Brain microvascular endothelial cell (primary cell): ENCODE results near the gene PPFIBP2.

Experiments used
- DNase-seq: peaks from one replicate; pipeline ENCODE4 v3.0.0-alpha.2; 2020
- H3K27ac ChIP-seq: fragments of 250-450 bp; sonication (Bioruptor Pico); 2 replicates; pipeline ENCODE4 v1.5.1; 2020; ENCODE audit warnings: mild to moderate bottlenecking, moderate library complexity
- H3K27me3 ChIP-seq: fragments of 250-450 bp; sonication (Bioruptor Pico); replicated peaks from 2 replicates; pipeline ENCODE4 v1.5.1; 2020; ENCODE audit warnings: mild to moderate bottlenecking
- H3K36me3 ChIP-seq: fragments of 250-450 bp; sonication (Bioruptor Pico); replicated peaks from 2 replicates; pipeline ENCODE4 v1.5.1; 2020; ENCODE audit warnings: mild to moderate bottlenecking
- H3K4me3 ChIP-seq: 2 replicates; pipeline ENCODE4 v1.5.1; 2011; ENCODE audit warnings: low read depth, mild to moderate bottlenecking, control low read depth, low read length, moderate library complexity
- CTCF ChIP-seq: IDR thresholded peaks from 2 replicates; pipeline ENCODE4 v1.5.1; 2011; ENCODE audit warnings: low read depth, mild to moderate bottlenecking, moderate library complexity, low read length, control low read depth, inconsistent platforms; ENCODE audit errors: missing control alignments
- in situ Hi-C: cut with HindIII; loops from 2 replicates; pipeline ENCODE4 v1.10.0; 2017; ENCODE audit warnings: low sequenced_read_pairs, low pct_ligation_motif_present

The PPFIBP2 gene

GRCh38 chr11:7612661-7613393, 99.0 kb downstream of the PPFIBP2 start:
- Histone ChIP-seq H3K27ac (no peak overlapping the region), H3K36me3 (no peaks in the 10 kb centered on the region), H3K27me3 (no peaks in the 10 kb centered on the region), H3K4me3 (no peak overlapping the region)
- in situ Hi-C loops = no loop called here
- peak; percentile 46 for DNase-seq
- no peak for TF ChIP-seq CTCF

DNA sequence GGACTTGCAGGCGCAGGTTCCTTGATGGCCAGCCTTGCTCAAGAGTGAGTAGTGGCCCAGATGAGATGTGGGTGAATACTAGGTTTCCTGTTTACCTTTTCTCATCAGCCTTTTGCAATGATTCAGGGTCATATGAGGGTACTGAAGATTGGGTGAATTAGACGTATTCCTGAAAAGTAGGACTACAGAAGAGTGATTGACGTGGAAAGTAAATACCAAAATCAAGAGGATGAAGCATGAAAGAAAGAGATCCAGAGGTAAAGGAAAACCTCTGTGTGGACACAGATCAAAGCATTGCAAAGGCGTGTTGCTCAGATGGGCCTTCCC, 99.6 kb downstream of the PPFIBP2 start:
- TF ChIP-seq CTCF = no peak
- no peak for DNase-seq
- Histone ChIP-seq H3K36me3 (no peaks in the 10 kb centered on the region), H3K27ac (no peak overlapping the region), H3K27me3 (no peaks in the 10 kb centered on the region), H3K4me3 (no peak overlapping the region)
- in situ Hi-C loops = no loop called here

DNA sequence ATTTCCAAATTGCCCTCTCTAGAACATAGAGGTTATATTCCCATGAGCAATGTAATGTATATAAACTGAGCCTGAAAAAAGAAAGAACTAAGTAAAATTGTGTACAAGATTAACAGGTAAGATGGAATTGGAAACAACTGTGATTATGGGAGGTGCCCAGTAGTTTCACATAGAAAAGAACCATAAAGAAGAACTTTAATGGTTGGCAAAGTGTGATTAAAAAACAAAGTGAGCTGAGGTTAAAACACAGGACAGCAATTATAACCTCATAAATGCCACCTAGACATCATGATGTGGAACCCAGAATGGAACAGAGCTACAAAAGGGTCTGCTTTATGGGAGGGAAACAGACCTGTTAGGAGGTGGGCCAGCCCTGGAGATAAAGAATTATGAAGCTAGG, 100.9 kb downstream of the PPFIBP2 start:
- Histone ChIP-seq H3K27ac (no peak overlapping the region), H3K4me3 (no peak overlapping the region), H3K36me3 (no peaks in the 10 kb centered on the region), H3K27me3 (no peaks in the 10 kb centered on the region)
- no peak for TF ChIP-seq CTCF
- in situ Hi-C loops = no loop called here
- DNase-seq = no peak

GRCh38 chr11:7617032-7617431, 103.2 kb downstream of the PPFIBP2 start:
- no peaks in the 10 kb centered on the region for H3K36me3 ChIP-seq
- DNase-seq = no peak
- TF ChIP-seq CTCF = no peak
- H3K27me3 ChIP-seq = no peaks in the 10 kb centered on the region
- H3K4me3 ChIP-seq = no peak overlapping the region
- H3K27ac ChIP-seq = no peak overlapping the region
- in situ Hi-C loops = no loop called here

GRCh38 chr11:7619322-7619721, 105.5 kb downstream of the PPFIBP2 start:
- no peak for DNase-seq
- H3K27me3 ChIP-seq = no peaks in the 10 kb centered on the region
- H3K27ac ChIP-seq = no peak overlapping the region
- no peak overlapping the region for H3K4me3 ChIP-seq
- no peak for TF ChIP-seq CTCF
- in situ Hi-C loops = no loop called here
- H3K36me3 ChIP-seq = no peaks in the 10 kb centered on the region

DNA sequence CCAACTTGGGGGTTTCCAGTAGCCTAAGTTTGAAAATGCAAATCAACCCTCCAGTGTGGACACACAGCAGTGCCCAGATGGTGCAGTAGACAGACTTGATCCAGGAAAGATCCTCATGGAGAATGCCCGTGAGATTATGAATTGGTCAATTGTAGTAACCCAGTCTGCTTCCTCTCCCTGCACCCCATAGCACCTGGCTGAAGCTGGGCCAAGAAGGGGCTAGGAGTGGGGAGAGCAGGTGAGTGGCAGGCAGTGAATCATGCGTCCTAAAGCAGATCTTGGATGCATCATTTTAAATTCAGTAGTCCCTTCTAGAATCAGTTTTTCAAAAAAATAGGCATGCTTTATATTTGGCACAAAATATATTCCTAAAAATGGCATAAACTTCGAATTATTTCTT, 107.3 kb downstream of the PPFIBP2 start:
- TF ChIP-seq CTCF = no peak
- Histone ChIP-seq H3K27me3 (no peaks in the 10 kb centered on the region), H3K27ac (no peak overlapping the region), H3K36me3 (no peaks in the 10 kb centered on the region), H3K4me3 (no peak overlapping the region)
- DNase-seq = no peak
- in situ Hi-C loops = no loop called here
